BLaER1 treated with 17β-estradiol and CSF1 and Interleukin-3, amounts not matched to agents 10 nM and 100 nM (cell line): ENCODE data around the gene BACH2.

Experiments
- H3K27ac ChIP-seq, 11 experiments: shearing (Covaris generic); formaldehyde crosslinking; 2 replicates each; pipeline ENCODE4 v1.8.1; 2022
- H3K27me3 ChIP-seq, 11 experiments: shearing (Covaris generic); formaldehyde crosslinking; 2 replicates each; pipeline ENCODE4 v1.8.1; 2022
- H3K36me3 ChIP-seq, 11 experiments: shearing (Covaris generic); formaldehyde crosslinking; 2 replicates each; pipeline ENCODE4 v1.8.1; 2022
- H3K4me1 ChIP-seq, 10 experiments: shearing (Covaris generic); formaldehyde crosslinking; 2 replicates each; pipeline ENCODE4 v1.8.1; 2022
- H3K4me2 ChIP-seq, 11 experiments: shearing (Covaris generic); formaldehyde crosslinking; 2 replicates each; pipeline ENCODE4 v1.8.1; 2022
- H3K4me3 ChIP-seq, 10 experiments: shearing (Covaris generic); formaldehyde crosslinking; 2 replicates each; pipeline ENCODE4 v1.8.1; 2022
- H3K9ac ChIP-seq, 11 experiments: shearing (Covaris generic); formaldehyde crosslinking; 2 replicates each; pipeline ENCODE4 v1.8.1; 2022
- H3K9me3 ChIP-seq, 11 experiments: shearing (Covaris generic); formaldehyde crosslinking; replicated peaks in 1 of 11; 2 replicates each; pipeline ENCODE4 v1.8.1; 2022
- H4K20me1 ChIP-seq, 11 experiments: shearing (Covaris generic); formaldehyde crosslinking; 2 replicates each; pipeline ENCODE4 v1.8.1; 2022
- Cebpa-rat ChIP-seq, 11 experiments: shearing (Covaris generic); IDR thresholded peaks; 2 replicates each; pipeline ENCODE4 v1.8.1; 2022

The BACH2 gene

DNA sequence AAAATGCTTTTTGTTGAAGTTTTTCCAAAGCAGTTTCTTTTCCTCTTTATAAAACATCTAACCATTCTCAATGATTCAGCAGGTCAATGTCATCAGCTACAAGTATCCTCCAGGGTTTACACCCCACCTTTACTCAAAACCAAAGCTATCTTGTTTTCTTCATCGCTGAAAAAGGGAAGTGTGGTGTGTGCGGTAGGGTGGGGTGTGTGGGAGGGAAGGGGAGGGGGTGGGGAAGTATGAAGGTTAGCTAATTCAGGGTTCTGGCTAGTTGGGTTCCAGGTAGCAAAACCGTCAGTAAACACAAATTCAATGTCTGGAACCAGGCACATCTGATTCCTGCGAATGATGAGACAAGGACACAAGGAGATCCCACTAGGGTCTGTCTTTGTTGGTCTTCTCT, 212.8 kb downstream of the BACH2 start:
- Histone ChIP-seq H3K9me3 (no peaks in the 10 kb centered on the region), H3K9ac (no peak overlapping the region), H3K4me3 (no peak overlapping the region), H3K4me1 (peaks cover 0 to 39% (median 15%) of the 10 kb centered on the region in 10 experiments; a peak in 13 of 20 replicates), H3K27ac (peak overlapping the region in 5 of 11 experiments; percentile 32 to 65 (median 57); a peak in 10 of 22 replicates), H3K36me3 (peaks cover 0 to 44% (median 0%) of the 10 kb centered on the region in 11 experiments; a peak in 7 of 22 replicates), H3K27me3 (no peaks in the 10 kb centered on the region), H4K20me1 (peaks cover 0 to 45% (median 0%) of the 10 kb centered on the region in 11 experiments; a peak in 2 of 22 replicates), H3K4me2 (peak overlapping the region in 5 of 11 experiments; percentile 24 to 58 (median 46); a peak in 8 of 22 replicates)
- no peak for TF ChIP-seq Cebpa-rat (IDR thresholded peaks at IDR 0.05)

- H3K4me2 ChIP-seq, result no peak overlapping the region
Observed at GRCh38 chr6:90082847-90083246, 213.8 kb downstream of the BACH2 start.

GRCh38 chr6:90080876-90081481, 215.7 kb downstream of the BACH2 start:
- H3K27me3 ChIP-seq, result no peaks in the 10 kb centered on the region
- H3K9ac ChIP-seq, result no peak overlapping the region
- H3K4me1 ChIP-seq, result peaks cover 0 to 21% (median 6%) of the 10 kb centered on the region in 10 experiments; a peak in 10 of 20 replicates
- no peak for TF ChIP-seq Cebpa-rat (IDR thresholded peaks at IDR 0.05)
- peaks cover 0 to 30% (median 0%) of the 10 kb centered on the region in 11 experiments; a peak in 4 of 22 replicates for H3K36me3 ChIP-seq
- no peaks in the 10 kb centered on the region for H3K9me3 ChIP-seq
- no peak overlapping the region for H3K27ac ChIP-seq
- H3K4me3 ChIP-seq, result no peak overlapping the region
- peaks cover 0 to 61% (median 0%) of the 10 kb centered on the region in 11 experiments; a peak in 2 of 22 replicates for H4K20me1 ChIP-seq
- no peak overlapping the region for H3K4me2 ChIP-seq

More at GRCh38 chr6:90082847-90083246, 213.8 kb downstream of the BACH2 start:
- Histone ChIP-seq H3K36me3 (peaks cover 0 to 37% (median 0%) of the 10 kb centered on the region in 11 experiments; a peak in 7 of 22 replicates), H3K9ac (no peak overlapping the region), H3K9me3 (no peaks in the 10 kb centered on the region), H3K4me1 (peaks cover 0 to 28% (median 6%) of the 10 kb centered on the region in 10 experiments; a peak in 12 of 20 replicates), H4K20me1 (peaks cover 0 to 47% (median 0%) of the 10 kb centered on the region in 11 experiments; a peak in 2 of 22 replicates), H3K4me3 (no peak overlapping the region), H3K27ac (no peak overlapping the region), H3K27me3 (no peaks in the 10 kb centered on the region)
- no peak for TF ChIP-seq Cebpa-rat (IDR thresholded peaks at IDR 0.05)

DNA sequence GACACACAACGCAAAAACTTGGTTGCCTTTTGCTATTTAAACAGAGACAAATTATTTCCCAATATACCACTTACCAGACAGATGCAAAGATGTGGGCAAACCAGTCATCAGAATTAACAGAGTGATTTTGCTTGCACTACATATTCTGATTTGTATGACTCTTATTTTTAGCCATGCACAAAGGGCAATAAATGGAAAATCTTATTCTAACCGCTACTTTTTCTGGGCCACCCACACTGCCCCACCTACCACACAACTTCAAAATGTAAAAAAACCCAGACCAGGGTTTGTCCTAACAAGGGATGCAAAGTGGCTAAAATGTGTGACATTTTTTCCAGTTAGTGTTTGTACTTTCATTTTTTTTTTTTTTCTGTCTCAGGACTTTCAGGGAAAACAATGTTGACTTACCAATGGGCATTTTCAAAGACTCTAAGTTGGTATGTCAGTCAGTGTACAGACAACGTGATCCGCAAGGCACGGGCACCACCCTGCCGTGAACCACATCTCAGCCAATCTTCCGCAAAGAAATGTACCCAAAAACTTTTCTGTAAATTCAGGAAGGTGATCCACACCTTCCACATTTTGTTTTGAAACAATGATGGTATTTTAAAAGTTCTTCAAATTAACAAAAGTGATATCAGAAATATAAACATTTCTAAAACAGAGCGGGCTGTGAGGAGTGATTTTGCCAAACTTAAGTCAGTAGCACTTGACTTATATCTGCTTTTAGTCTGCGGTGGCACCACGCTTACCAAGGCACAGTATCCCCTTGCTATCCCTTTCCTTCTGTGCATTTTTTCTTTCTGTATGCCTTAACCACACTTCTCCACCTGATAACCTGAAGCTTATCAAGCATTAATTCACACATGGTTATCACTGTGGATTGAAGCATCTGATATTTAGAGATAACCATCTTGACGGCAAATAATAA, 216.8 kb downstream of the BACH2 start:
- H3K36me3 ChIP-seq, result peaks cover 0 to 18% (median 0%) of the 10 kb centered on the region in 11 experiments; a peak in 2 of 22 replicates
- no peak overlapping the region for H3K27ac ChIP-seq

DNA sequence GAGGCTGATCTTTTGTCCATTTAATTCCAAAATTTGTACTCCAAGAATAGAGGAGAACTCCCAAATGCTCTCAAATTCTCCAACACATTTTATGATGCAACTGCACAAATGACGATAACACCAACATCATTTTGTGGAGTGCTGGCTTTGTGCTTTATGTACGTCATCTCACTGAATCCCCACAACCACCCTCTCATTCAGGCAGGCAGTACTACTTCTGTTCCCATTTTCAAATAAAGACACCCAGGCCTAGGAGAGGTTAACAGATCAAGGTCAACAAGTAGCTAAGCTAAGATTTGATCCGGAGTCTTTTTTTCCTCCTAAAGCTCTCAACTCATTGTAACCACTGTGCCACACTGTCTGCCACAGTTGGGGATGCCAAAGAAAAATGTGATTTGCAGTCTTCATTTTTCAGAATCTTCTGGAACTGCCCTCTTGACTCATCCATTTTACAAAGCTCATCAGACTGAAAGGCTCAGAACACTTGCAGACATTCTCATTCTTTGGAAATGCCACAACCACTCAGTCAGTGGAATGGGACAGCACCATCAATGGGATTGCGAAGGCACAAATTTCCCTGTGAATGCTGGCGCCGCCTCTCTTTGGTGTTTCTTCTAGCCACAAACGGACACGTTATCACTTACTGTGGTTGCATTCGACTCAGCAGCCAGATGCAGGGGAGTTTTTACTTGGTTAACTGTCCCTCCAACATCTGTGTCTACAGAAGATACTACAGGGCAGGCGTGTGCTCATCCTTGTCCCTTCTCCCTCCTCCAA, 217.9 kb downstream of the BACH2 start:
- Histone ChIP-seq H3K27me3 (no peaks in the 10 kb centered on the region), H4K20me1 (peaks cover 0 to 79% (median 0%) of the 10 kb centered on the region in 11 experiments; a peak in 2 of 22 replicates), H3K36me3 (peaks cover 0 to 12% (median 0%) of the 10 kb centered on the region in 11 experiments; a peak in 1 of 22 replicates), H3K4me3 (no peak overlapping the region), H3K4me1 (peaks cover 0 to 5% (median 0%) of the 10 kb centered on the region in 10 experiments; a peak in 2 of 20 replicates), H3K4me2 (no peak overlapping the region), H3K9ac (no peak overlapping the region), H3K9me3 (no peaks in the 10 kb centered on the region), H3K27ac (no peak overlapping the region)
- TF ChIP-seq Cebpa-rat (IDR thresholded peaks at IDR 0.05), result no peak

More for the DNA sequence above, 216.8 kb downstream of the BACH2 start:
- no peak overlapping the region for H3K9ac ChIP-seq
- H3K9me3 ChIP-seq, result no peaks in the 10 kb centered on the region
- no peak overlapping the region for H3K4me2 ChIP-seq
- no peaks in the 10 kb centered on the region for H3K27me3 ChIP-seq
- H3K4me1 ChIP-seq, result peaks cover 0 to 15% (median 6%) of the 10 kb centered on the region in 10 experiments; a peak in 10 of 20 replicates
- no peak for TF ChIP-seq Cebpa-rat (IDR thresholded peaks at IDR 0.05)
- no peak overlapping the region for H3K4me3 ChIP-seq
- peaks cover 0 to 72% (median 0%) of the 10 kb centered on the region in 11 experiments; a peak in 2 of 22 replicates for H4K20me1 ChIP-seq

- H4K20me1 ChIP-seq, result peaks cover 0 to 82% (median 0%) of the 10 kb centered on the region in 11 experiments; a peak in 2 of 22 replicates
- H3K9me3 ChIP-seq, result no peaks in the 10 kb centered on the region
- H3K36me3 ChIP-seq, result peaks cover 0 to 19% (median 0%) of the 10 kb centered on the region in 11 experiments; a peak in 3 of 22 replicates
- no peaks in the 10 kb centered on the region for H3K27me3 ChIP-seq
- H3K4me1 ChIP-seq, result no peaks in the 10 kb centered on the region
- H3K9ac ChIP-seq, result no peak overlapping the region
- no peak overlapping the region for H3K4me3 ChIP-seq
- H3K4me2 ChIP-seq, result no peak overlapping the region
- TF ChIP-seq Cebpa-rat (IDR thresholded peaks at IDR 0.05), result no peak
- H3K27ac ChIP-seq, result no peak overlapping the region
Observed at GRCh38 chr6:90076511-90077415, 219.9 kb downstream of the BACH2 start.

- Histone ChIP-seq H3K36me3 (peaks cover 0 to 39% (median 0%) of the 10 kb centered on the region in 11 experiments; a peak in 5 of 22 replicates), H3K9ac (no peak overlapping the region), H3K4me3 (no peak overlapping the region), H4K20me1 (peaks cover 0 to 72% (median 0%) of the 10 kb centered on the region in 11 experiments; a peak in 2 of 22 replicates), H3K27ac (no peak overlapping the region), H3K4me2 (no peak overlapping the region), H3K4me1 (no peaks in the 10 kb centered on the region), H3K9me3 (no peaks in the 10 kb centered on the region), H3K27me3 (no peaks in the 10 kb centered on the region)
- TF ChIP-seq Cebpa-rat (IDR thresholded peaks at IDR 0.05), result no peak
Observed at GRCh38 chr6:90074161-90074850, 222.3 kb downstream of the BACH2 start.
